GM21423 (cell line): ENCODE measurements around the gene GNLY.
A peak's percentile ranks its signal among the peaks of the same experiment; 100 is the strongest.
"Not testable (repeated sequence)": the region's sequence is repeated elsewhere in the genome, so short reads cannot be mapped to it uniquely, and the experiment has no call there.

ENCODE experiments used
- ATAC-seq: cut with Tn5 transposase; IDR thresholded peaks from one replicate; pipeline ENCODE4 v1.9.1; 2021; ENCODE audit warnings: mild to moderate bottlenecking, moderate library complexity; ENCODE audit not compliant: unreplicated experiment

GNLY gene

DNA sequence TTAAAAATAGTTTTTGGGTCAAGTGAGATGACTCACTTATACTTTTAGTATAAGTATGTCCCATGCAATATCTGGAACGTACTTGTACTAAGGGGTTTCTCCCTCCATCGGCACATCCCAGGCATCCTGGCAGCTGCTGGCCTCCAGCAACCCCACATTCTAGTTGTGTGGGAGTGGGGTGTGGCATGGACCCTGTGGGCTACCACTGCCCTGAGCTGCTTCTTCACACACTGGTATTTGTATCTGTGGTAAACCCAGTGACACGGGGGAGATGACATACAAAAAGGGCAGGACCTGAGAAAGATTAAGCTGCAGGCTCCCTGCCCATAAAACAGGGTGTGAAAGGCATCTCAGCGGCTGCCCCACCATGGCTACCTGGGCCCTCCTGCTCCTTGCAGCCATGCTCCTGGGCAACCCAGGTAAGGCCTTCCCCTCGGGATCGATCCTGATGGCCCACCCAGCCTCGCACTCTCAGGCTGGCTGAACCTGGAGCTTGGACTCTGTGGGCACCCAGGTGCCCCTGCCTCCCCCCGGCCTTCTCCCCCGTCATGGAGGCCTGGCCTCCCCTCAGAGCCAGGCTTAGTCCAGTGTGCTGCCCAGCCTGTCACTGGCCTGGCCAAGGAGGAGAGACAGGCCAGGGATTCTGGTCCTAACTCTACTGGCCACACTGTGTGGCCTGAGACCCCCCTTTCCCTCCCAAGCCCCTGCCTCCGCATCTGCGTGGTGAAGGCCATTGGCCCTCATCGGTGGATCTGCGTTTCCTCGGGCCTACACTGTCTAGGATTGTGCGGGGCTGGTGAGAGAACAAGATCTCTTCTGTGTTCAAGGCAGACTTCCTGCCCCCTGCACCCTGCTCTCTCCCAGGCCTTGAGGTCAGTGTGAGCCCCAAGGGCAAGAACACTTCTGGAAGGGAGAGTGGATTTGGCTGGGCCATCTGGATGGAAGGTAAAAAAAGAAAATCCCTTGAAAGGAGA is at the start of gene GNLY:
TSS of gene GNLY (plus strand) at position 307 of the 974 bp plus-strand sequence. CDS start at position 368, 61 bp downstream.
- no peak for ATAC-seq

GRCh38 chr2:85644909-85645308 is 49.2 kb upstream of the GNLY start:
- no peak for ATAC-seq

GRCh38 chr2:85646166-85646565 is 48.0 kb upstream of the GNLY start:
- ATAC-seq = no peak

DNA sequence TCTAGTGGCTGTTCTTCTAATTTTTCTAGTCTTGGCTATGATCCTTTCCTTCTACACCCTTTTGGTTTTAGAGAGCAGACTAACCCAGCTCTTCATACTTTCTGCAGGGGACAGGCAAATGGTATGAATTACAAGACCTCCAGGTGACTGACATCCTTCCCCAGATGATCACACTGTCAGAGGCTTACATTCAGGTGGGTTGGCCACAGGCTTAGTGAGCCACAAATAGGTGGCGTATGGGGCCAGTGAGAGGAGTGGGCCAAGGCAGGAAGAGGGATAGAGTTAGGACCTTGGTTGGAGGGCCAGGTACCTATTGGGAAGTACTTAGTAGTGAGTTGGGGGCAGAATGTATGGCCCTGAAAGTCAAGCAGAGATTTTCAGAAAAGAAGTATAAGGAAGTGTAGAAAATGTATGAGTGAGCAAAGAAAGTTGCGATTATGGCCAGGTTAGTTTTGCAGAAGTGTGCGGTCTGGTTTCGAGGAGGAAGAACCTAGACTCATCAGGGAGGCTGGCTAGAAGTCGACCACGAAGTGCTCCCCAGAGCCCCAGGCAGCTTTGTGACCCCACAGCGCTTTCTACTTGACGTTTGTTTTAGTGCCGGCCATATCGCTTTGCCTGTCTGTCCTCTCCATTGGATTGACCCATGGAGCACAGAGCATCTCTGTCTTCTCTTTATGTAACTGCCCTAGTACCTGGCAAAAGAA is 46.2 kb upstream of the GNLY start:
- peak; percentile 56 for ATAC-seq

DNA sequence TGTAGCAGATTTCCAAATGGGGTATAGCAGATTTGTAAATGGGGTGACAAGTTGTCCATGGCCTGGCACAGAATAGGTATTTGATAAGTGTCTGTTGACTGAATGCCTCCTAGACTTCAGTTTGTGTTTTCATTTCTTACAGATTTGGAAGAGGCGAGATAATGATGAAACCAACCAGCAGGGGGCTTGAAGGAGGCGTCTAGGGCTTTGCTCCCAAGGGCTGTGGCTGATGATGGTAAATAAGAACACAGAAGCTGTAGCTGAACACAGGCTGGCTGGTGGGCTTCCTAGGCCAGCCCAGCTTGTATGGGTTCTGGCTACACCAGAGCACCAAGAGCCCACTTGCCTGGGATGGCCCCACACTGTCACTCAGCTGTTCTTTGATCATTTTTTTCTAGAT is 45.5 kb upstream of the GNLY start:
- no peak for ATAC-seq

- no peak for ATAC-seq
These were observed 44.7 kb upstream of the GNLY start for GRCh38 chr2:85649201-85650190.

DNA sequence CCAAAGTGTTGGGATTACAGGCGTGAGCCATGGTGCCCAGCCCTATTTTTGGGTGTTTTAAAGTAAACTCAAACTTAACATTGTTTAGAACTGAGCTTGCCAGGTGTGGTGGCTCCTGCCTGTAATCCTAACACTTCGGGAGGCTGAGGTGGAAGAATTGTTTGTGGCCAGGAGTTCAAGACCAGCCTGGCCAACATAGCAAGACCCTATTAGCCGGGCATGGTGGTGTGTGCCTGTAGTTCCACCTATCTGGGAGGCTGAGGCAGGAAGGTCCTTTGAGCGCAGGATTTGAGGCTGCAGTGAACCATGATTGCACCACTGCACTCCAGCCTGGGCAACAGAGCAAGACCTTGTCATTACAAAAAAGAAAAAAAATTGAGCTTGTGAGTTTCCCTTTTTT is 43.7 kb upstream of the GNLY start:
- ATAC-seq = no peak

DNA sequence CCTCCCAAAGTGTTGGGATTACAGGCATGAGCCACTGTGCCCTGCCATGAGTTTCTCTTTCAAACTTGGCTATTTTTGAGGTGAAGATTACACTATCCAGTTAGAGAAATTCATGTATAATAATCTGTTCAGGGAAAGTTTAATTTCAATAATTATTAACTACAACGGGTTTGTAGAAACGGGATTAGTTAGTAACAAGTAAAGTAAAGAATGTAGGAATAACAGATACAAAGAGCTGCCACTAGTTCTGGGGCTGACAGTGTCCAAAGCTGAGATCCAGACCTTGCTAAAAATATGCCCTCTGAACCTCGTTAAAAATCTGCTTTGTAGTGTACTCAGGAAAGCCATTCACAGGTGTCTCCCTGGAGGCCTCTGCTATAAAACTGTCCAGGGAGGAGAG is 43.1 kb upstream of the GNLY start:
- ATAC-seq = no peak

- no peak for ATAC-seq
These were observed 42.1 kb upstream of the GNLY start for GRCh38 chr2:85652056-85652455.

DNA sequence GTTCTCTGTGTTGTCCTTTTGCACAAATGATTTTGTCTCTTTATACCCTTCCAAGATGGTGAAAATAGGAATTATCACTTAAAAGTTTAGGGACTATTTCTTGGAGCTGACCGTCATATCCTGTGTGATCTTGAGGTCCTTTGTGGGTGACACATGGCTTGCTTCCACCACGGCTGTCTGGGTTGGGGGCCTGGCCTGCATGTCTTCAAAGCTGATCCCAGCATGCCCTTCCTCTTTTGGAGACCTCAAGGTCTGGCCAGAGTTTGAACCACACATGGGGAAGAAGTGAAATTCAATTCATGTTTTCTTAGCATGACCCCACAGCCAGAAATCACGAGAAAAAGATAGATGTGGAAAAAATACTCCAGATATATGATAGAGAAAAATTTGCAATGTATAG is 40.2 kb upstream of the GNLY start:
- no peak for ATAC-seq

DNA sequence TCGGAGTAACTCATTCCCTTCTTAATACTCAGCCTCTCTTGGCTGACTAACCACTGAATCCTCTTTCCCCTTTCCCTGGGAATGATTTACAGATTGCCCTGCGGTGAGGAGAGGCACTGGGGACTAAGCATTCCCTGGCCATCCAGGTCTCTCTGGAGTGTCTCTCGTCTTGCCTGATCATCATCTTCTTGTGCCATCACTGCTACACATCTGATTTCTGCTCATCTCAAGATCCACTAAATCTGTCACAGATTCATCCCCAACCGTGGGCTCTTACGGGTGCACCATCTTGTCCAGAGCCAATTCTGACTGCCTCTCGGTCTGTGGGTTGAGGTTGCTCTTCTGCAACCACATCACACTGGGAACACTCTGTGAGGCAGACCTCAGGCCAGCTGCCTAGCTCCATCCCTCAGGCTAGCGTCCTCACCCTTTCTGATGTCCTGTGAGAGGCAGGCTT is 38.2 kb upstream of the GNLY start:
- ATAC-seq = no peak

DNA sequence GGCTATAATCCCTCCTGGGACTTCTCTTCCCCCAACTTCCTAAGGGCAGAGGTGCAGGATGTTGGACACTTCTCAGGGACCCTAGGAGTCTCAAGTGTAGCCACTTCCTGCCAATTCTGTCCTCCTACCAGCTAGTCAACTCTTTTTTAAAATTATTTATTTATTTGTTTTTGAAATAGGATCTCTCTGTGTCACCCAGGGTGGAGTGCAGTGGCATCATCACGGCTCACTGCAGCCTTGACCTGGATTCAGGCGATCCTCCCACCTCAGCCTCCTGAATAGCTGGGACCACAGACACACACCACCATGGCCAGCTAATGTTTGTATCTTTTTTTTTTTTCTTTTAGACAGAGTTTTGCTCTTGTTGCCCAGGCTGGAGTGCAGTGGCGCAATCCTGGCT is 37.7 kb upstream of the GNLY start:
- no peak for ATAC-seq

- not testable (repeated sequence) for ATAC-seq
These were observed 36.8 kb upstream of the GNLY start for GRCh38 chr2:85657399-85657798.

DNA sequence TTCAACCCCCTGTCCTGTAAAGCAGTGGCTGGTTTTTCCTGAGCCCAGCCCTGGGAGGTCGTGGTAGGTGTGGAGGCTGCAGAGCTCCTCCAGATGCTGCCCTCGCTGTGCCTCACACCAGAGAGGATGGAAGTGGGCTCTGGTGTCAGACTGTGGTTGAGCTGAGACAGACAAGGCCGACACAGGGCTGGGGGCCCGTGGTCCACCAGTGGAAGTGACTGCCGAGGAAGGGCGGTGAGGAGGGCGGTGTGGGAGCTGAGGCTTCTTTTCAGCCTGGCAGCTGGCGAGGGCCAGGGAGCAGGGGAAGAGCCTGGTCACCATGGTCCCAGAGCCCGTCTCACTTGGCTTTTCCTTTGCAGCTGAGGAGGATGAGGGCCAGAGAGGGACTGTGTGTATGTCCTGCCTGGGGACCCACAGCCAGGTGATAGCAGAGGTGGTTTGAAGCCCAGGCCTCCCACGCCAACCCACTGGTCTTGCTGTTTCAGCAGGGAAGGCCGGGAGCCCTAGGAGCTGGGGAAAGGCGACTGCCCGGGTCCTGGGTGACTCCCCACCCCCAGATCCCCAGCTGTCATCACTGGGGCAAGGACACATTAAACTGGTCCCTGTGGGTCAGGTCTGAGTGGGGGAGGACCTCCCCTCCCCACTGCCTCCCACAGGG is 34.7 kb upstream of the GNLY start:
- no peak for ATAC-seq

- ATAC-seq = not testable (repeated sequence)
These were observed 33.9 kb upstream of the GNLY start for GRCh38 chr2:85660301-85660700.

DNA sequence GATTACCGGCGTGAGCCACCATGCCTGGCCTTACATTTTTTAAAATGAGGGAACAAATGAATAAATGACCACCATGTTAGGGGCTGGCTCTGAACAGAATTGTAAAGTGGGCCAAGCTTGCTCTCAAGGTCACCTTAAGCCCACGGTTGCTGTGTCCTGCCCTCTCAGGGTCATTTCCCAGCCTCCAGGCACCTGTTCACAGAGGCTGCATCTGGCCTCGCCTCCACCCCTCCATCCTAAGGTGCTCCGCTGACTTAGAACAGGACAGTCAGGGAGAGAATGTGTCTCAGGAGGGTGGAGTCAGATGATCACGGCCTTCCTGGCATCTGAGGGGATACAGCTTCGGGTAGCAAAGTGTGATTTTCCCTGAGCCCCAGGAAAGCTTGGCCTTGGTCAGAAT is 33.4 kb upstream of the GNLY start:
- no peak for ATAC-seq

DNA sequence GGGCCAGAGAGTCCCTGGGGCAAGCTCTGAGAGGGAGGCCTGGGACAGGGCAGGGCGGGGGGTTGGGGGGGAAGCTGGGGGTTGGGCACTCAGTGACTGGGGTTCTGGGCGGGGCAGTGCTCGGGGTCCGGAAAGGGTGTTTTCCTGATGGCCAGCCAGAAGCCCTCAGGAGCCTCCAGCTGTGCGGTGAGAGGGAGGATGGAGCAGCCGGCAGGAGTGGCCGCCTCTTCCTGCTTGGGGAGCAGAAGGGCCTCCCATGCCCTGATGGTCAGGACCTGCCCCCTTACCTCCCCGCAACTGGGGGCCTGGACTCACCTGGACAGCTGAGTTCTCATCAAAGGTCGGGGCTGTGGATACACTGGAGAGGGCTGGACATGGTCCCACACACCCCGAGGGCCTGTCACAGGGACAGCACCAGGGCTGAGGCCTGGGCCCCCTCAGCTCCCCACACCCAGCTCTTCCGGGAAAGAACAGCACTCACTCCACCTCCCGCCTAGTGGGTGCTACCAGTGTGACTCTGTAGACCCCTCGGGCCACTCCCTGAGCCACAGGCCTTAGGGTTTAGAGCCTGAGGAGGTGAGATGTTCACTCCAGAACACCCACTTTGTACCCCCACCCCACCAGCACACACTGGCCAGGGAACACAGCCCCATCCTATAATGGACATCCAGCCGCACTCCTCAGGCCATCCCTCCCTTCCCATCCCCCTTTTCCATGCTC is 32.9 kb upstream of the GNLY start:
- no peak for ATAC-seq

DNA sequence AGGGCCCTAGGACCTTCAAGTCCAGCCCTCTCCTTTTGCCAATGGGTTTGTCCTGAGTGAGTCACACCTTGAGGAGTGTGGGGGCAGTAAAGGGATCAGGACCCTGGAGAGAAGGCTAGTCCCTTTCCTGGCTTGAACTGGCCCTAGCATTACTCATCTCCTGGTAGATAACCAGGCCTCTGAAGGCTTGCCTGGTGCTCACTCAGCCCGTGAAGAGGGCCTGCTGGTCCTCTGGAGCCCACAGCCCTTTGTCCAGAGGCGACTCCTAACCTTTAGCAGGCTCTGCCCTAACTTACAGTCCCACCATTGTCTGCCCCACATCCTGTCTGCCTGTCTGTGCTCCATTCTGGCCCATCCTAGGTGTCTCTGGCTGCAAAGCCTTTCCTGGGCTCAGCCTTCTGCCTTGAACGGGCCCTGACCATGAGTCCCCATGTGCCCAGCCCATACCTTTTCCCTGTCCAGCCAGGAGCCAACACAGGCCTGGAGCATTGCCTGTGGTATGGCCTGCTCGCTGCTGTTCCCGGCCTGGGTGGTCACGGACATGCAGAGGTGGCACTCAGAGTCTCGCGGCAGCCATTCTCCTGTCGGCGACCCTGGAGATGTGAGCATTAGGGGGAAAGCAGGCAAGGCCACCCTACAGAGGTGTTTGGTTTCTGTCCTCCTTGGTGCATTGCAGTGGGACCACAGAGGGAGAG is 31.1 kb upstream of the GNLY start:
- ATAC-seq = no peak
